ENCODE measurements around the gene CRYBA1. TPM values are rescaled to one million over a fixed set of nuclear protein-coding genes. Genes with fewer than 3 reads are reported as not detected.

The CRYBA1 gene
- total RNA-seq, 4 donors from 2014 or later, result not detected

- Histone ChIP-seq H3K4me3 (no peak overlapping the region), H3K27me3 (no peaks in the 10 kb centered on the region), H3K36me3 (no peaks in the 10 kb centered on the region), H3K27ac (no peak overlapping the region), H3K9me3 (no peaks in the 10 kb centered on the region), H3K4me1 (peaks cover 0 to 8% of the 10 kb centered on the region in 2 donors)
- no peak for DNase-seq
- TF ChIP-seq CTCF (IDR thresholded peaks at IDR 0.05) (peak in 3 of 4 experiments; percentile 26 to 46 (median 29)), POLR2A (IDR thresholded peaks at IDR 0.05) (no peak)
- intact Hi-C loops (cut with DNase I; ENCODE audit: low total_unique reads), result no loop called here
These were observed 5.6 kb downstream of the CRYBA1 start for GRCh38 chr17:29252101-29252791.

- TF ChIP-seq CTCF (IDR thresholded peaks at IDR 0.05) (no peak), POLR2A (IDR thresholded peaks at IDR 0.05) (no peak)
- no peak overlapping the region for H3K27ac ChIP-seq
- no peaks in the 10 kb centered on the region for H3K27me3 ChIP-seq
- intact Hi-C loops (cut with DNase I; ENCODE audit: low total_unique reads), result no loop called here
- H3K4me3 ChIP-seq, result no peak overlapping the region
- peaks cover 0 to 8% of the 10 kb centered on the region in 2 donors for H3K4me1 ChIP-seq
- DNase-seq, result no peak
- no peaks in the 10 kb centered on the region for H3K36me3 ChIP-seq
- no peaks in the 10 kb centered on the region for H3K9me3 ChIP-seq
These were observed 6.4 kb downstream of the CRYBA1 start for GRCh38 chr17:29253037-29253436.

GRCh38 chr17:29255926-29256522, 9.4 kb downstream of the CRYBA1 start:
- H3K4me3 ChIP-seq, result no peak overlapping the region
- peaks cover 0 to 8% of the 10 kb centered on the region in 2 donors for H3K4me1 ChIP-seq

GRCh38 chr17:29256735-29257466, 10.2 kb downstream of the CRYBA1 start:
- TF ChIP-seq POLR2A (IDR thresholded peaks at IDR 0.05) (no peak), CTCF (IDR thresholded peaks at IDR 0.05) (no peak)
- Histone ChIP-seq H3K4me3 (no peak overlapping the region), H3K36me3 (no peaks in the 10 kb centered on the region), H3K27me3 (no peaks in the 10 kb centered on the region), H3K4me1 (peaks cover 0 to 8% of the 10 kb centered on the region in 2 donors), H3K27ac (peak overlapping the region; percentile 28 to 58), H3K9me3 (no peaks in the 10 kb centered on the region)
- no peak for DNase-seq
- intact Hi-C loops (cut with DNase I; ENCODE audit: low total_unique reads), result no loop called here

More at GRCh38 chr17:29255926-29256522, 9.4 kb downstream of the CRYBA1 start:
- no peaks in the 10 kb centered on the region for H3K9me3 ChIP-seq
- intact Hi-C loops (cut with DNase I; ENCODE audit: low total_unique reads), result no loop called here
- peak overlapping the region in 1 of 2 donors; percentile 5 for H3K27ac ChIP-seq
- no peak for DNase-seq
- TF ChIP-seq POLR2A (IDR thresholded peaks at IDR 0.05) (no peak), CTCF (IDR thresholded peaks at IDR 0.05) (no peak)
- no peaks in the 10 kb centered on the region for H3K36me3 ChIP-seq
- H3K27me3 ChIP-seq, result no peaks in the 10 kb centered on the region

GRCh38 chr17:29257756-29258155, 11.1 kb downstream of the CRYBA1 start:
- intact Hi-C loops (cut with DNase I; ENCODE audit: low total_unique reads), result no loop called here
- peaks cover 0 to 10% of the 10 kb centered on the region in 2 donors for H3K4me1 ChIP-seq
- H3K4me3 ChIP-seq, result no peak overlapping the region
- no peaks in the 10 kb centered on the region for H3K9me3 ChIP-seq
- no peak for DNase-seq
- no peaks in the 10 kb centered on the region for H3K27me3 ChIP-seq
- H3K36me3 ChIP-seq, result no peaks in the 10 kb centered on the region
- TF ChIP-seq POLR2A (IDR thresholded peaks at IDR 0.05) (no peak), CTCF (IDR thresholded peaks at IDR 0.05) (no peak)
- H3K27ac ChIP-seq, result peak overlapping the region; percentile 28 to 58
